H1 (cell line): Measurements from ENCODE around the gene ISOC2. TPM values are rescaled to one million over a fixed set of nuclear protein-coding genes. Genes with fewer than 3 reads are reported as not detected.

Source experiments
- CTCF ChIA-PET: fragments of 300-600 bp; sonication (Branson Sonifier 250); formaldehyde crosslinking; loops from one replicate; lab custom pipeline; 2021; ENCODE audit not compliant: partially characterized antibody; lab: Charles Lee
- POLR2A ChIA-PET: fragments of 300-600 bp; sonication (Branson Sonifier 250); formaldehyde crosslinking; loops from one replicate; lab custom pipeline; 2021; ENCODE audit warnings: inconsistent platforms; ENCODE audit not compliant: partially characterized antibody; lab: Charles Lee
- DNase-seq, 2 experiments: peaks; one replicate each; pipeline versions ENCODE4 v3.0.0 to v3.0.0-alpha.2; 2010 to 2022; ENCODE audit warnings: low spot score in 2 of 2, low read depth in 1 of 2, mixed read lengths in 1 of 2
- FAIRE-seq: peaks from 2 replicates; lab custom pipeline; 2011; peaks lifted over from hg19 to GRCh38; lab: Jason Lieb, UNC
- H2AFZ ChIP-seq: 2 replicates; pipeline ENCODE4 v1.8.1; 2012; ENCODE audit warnings: low read length, inconsistent platforms
- H2AK5ac ChIP-seq: 2 replicates; pipeline ENCODE4 v1.6.1; 2013; ENCODE audit warnings: low read depth, low read length
- H2BK120ac ChIP-seq: replicated peaks from 2 replicates; pipeline ENCODE3; 2013; ENCODE audit warnings: low read depth, low read length, inconsistent platforms
- H2BK12ac ChIP-seq: 2 replicates; pipeline ENCODE4 v1.6.1; 2013; ENCODE audit warnings: low read depth, low read length
- H2BK15ac ChIP-seq: 2 replicates; pipeline ENCODE4 v1.6.1; 2013; ENCODE audit warnings: low read length
- H2BK20ac ChIP-seq: 2 replicates; pipeline ENCODE4 v1.6.1; 2013; ENCODE audit warnings: low read length
- H2BK5ac ChIP-seq: 2 replicates; pipeline ENCODE4 v1.6.1; 2013; ENCODE audit warnings: low read depth, low read length
- H3K14ac ChIP-seq: 2 replicates; pipeline ENCODE4 v1.6.1; 2013; ENCODE audit warnings: inconsistent platforms; ENCODE audit not compliant: insufficient read length
- H3K18ac ChIP-seq: 2 replicates; pipeline ENCODE4 v1.6.1; 2013; ENCODE audit warnings: low read length; ENCODE audit errors: extremely low read depth
- H3K23ac ChIP-seq: 2 replicates; pipeline ENCODE4 v1.6.1; 2013; ENCODE audit warnings: inconsistent platforms; ENCODE audit not compliant: insufficient read length
- H3K23me2 ChIP-seq: 2 replicates; pipeline ENCODE4 v1.6.1; 2013; ENCODE audit warnings: low read depth, low read length
- H3K27ac ChIP-seq: 2 replicates; pipeline ENCODE4 v1.6.1; 2011; ENCODE audit warnings: low read depth, low read length, inconsistent platforms
- H3K27me3 ChIP-seq, 4 experiments: replicated peaks in 1 of 4; 1 replicate in 1 of 4; 2 replicates in 3 of 4; pipeline versions ENCODE4 v1.6.1 to v1.8.1; 2011 to 2013; ENCODE audit warnings: low read length in 3 of 4, mild to moderate bottlenecking in 3 of 4, inconsistent platforms in 2 of 4, mixed read lengths in 2 of 4, moderate library complexity in 1 of 4; ENCODE audit not compliant: control insufficient read depth in 3 of 4, insufficient read depth in 3 of 4; ENCODE audit errors: extremely low read depth in 1 of 4
- H3K36me3 ChIP-seq, 4 experiments: 2 replicates each; pipeline versions ENCODE4 v1.6.1 to v1.8.1; 2011 to 2013; ENCODE audit warnings: mild to moderate bottlenecking in 4 of 4, low read length in 3 of 4, moderate library complexity in 2 of 4, control low read depth in 1 of 4, inconsistent platforms in 1 of 4; ENCODE audit not compliant: insufficient read depth in 4 of 4, control insufficient read depth in 2 of 4
- H3K4ac ChIP-seq: replicated peaks from 2 replicates; pipeline ENCODE3; 2013; ENCODE audit warnings: low read length, low read depth, mixed read lengths, inconsistent platforms; ENCODE audit not compliant: insufficient read length
- H3K4me1 ChIP-seq, 4 experiments: replicated peaks in 1 of 4; 1 replicate in 1 of 4; 2 replicates in 3 of 4; pipeline versions ENCODE4 v1.6.1 to v1.8.1; 2011 to 2013; ENCODE audit warnings: low read length in 3 of 4, inconsistent platforms in 2 of 4, mixed read lengths in 1 of 4; ENCODE audit not compliant: insufficient read depth in 4 of 4, control insufficient read depth in 3 of 4
- H3K4me2 ChIP-seq, 2 experiments: 2 replicates each; pipeline versions ENCODE4 v1.6.1 to v1.8.1; 2011 to 2013; ENCODE audit warnings: low read depth in 2 of 2, low read length in 2 of 2, control low read depth in 1 of 2, inconsistent platforms in 1 of 2, mild to moderate bottlenecking in 1 of 2; ENCODE audit not compliant: insufficient read depth in 1 of 2
- H3K4me3 ChIP-seq, 4 experiments: fragments of 200-600, 300-600 bp in 1 of 4; sonication (generic), shearing (Covaris generic), sonication (Bioruptor Twin) in 1 of 4; 2 replicates each; pipeline versions ENCODE4 v1.5.1 to v1.8.1; 2011 to 2016; ENCODE audit warnings: low read length in 4 of 4, low read depth in 3 of 4, control low read depth in 2 of 4, inconsistent platforms in 2 of 4, mild to moderate bottlenecking in 2 of 4, mixed read lengths in 1 of 4, moderate library complexity in 1 of 4; ENCODE audit not compliant: insufficient read depth in 2 of 4; ENCODE audit errors: extremely low read depth in 1 of 4
- H3K56ac ChIP-seq: replicated peaks from 2 replicates; pipeline ENCODE3; 2013; ENCODE audit warnings: low read depth, mild to moderate bottlenecking, mixed read lengths, low read length, inconsistent platforms; ENCODE audit not compliant: insufficient read length
- H3K79me1 ChIP-seq: 2 replicates; pipeline ENCODE4 v1.6.1; 2013; ENCODE audit warnings: low read depth, low read length, control low read depth
- H3K79me2 ChIP-seq, 2 experiments: 2 replicates each; pipeline versions ENCODE4 v1.6.1 to v1.8.1; 2012 to 2013; ENCODE audit warnings: low read length in 2 of 2, mild to moderate bottlenecking in 2 of 2, inconsistent platforms in 1 of 2; ENCODE audit not compliant: insufficient read depth in 2 of 2, control insufficient read depth in 1 of 2
- H3K9ac ChIP-seq, 4 experiments: replicated peaks in 1 of 4; 1 replicate in 1 of 4; 2 replicates in 3 of 4; pipeline versions ENCODE4 v1.6.1 to v1.8.1; 2011 to 2013; ENCODE audit warnings: low read depth in 3 of 4, low read length in 3 of 4, control low read depth in 2 of 4, mild to moderate bottlenecking in 2 of 4, moderate library complexity in 2 of 4, inconsistent platforms in 1 of 4; ENCODE audit errors: extremely low read depth in 1 of 4
- H3K9me3 ChIP-seq, 2 experiments: 2 replicates each; pipeline versions ENCODE4 v1.6.1 to v1.8.1; 2012 to 2013; ENCODE audit warnings: mild to moderate bottlenecking in 2 of 2, moderate library complexity in 2 of 2, control low read depth in 1 of 2, inconsistent platforms in 1 of 2, low read depth in 1 of 2, low read length in 1 of 2, mixed read lengths in 1 of 2; ENCODE audit not compliant: insufficient read depth in 2 of 2
- H4K20me1 ChIP-seq, 2 experiments: replicated peaks in 1 of 2; 2 replicates each; pipeline versions ENCODE3 to v1.8.1; 2011 to 2013; ENCODE audit warnings: inconsistent platforms in 2 of 2, low read length in 2 of 2, mild to moderate bottlenecking in 1 of 2; ENCODE audit not compliant: insufficient read depth in 2 of 2, control insufficient read depth in 1 of 2
- H4K5ac ChIP-seq: 2 replicates; pipeline ENCODE4 v1.6.1; 2013; ENCODE audit warnings: low read length, low read depth, mixed read lengths, inconsistent platforms; ENCODE audit not compliant: insufficient read length
- H4K8ac ChIP-seq: 2 replicates; pipeline ENCODE4 v1.8.0; 2013; ENCODE audit warnings: mild to moderate bottlenecking, moderate library complexity, low read length, inconsistent platforms; ENCODE audit not compliant: insufficient read depth; ENCODE audit errors: extremely low read depth
- H4K91ac ChIP-seq: replicated peaks from 2 replicates; pipeline ENCODE3; 2013; ENCODE audit warnings: low read length, mixed read lengths, inconsistent platforms; ENCODE audit not compliant: insufficient read length
- CREB1 ChIP-seq: IDR thresholded peaks from 2 replicates; pipeline ENCODE4 v1.6.1; 2012; ENCODE audit warnings: inconsistent platforms
- POU5F1 ChIP-seq: IDR thresholded peaks from 2 replicates; pipeline ENCODE4 v1.6.1; 2011; ENCODE audit warnings: low read depth, mild to moderate bottlenecking, low read length, moderate library complexity
- WGBS, 2 experiments: shearing (Covaris generic) in 1 of 2; methylation state at CpG; one replicate each; pipeline versions ENCODE4 v1.1.6 to v1.1.7; 2013 to 2015; ENCODE audit warnings: low lambda C conversion rate in 2 of 2, mixed read lengths in 2 of 2, inconsistent platforms in 1 of 2, low coverage in 1 of 2, missing lambda C conversion rate in 1 of 2; ENCODE audit not compliant: insufficient replicate concordance in 2 of 2, insufficient coverage in 1 of 2, insufficient read length in 1 of 2; ENCODE audit errors: extremely low coverage in 1 of 2, missing lambda C conversion rate in 1 of 2; 5-methylcytosine and 5-hydroxymethylcytosine counted together
- polyA plus RNA-seq, 7 experiments: library from polyadenylated mRNA; depleted of rRNA in 3 of 7; stranded (reverse) in 5 of 7; unstranded in 2 of 7; fragments of >200 nt in 5 of 7; fragments of 200-250 nt in 2 of 7; gene quantifications; 1 replicate in 5 of 7; 2 replicates in 1 of 7; 4 replicates in 1 of 7; pipeline versions ENCODE4 v1.2.1 to v1.2.3, GENCODE V29; 2011 to 2013; ENCODE audit warnings: missing spikeins in 2 of 7, mixed read lengths in 2 of 7
- total RNA-seq: library from RNA; stranded (reverse); fragmentation: NEBNext Ultra II Directional; extraction: Animal tissue kit (Norgen Biotek cat#: 25700); gene quantifications from 2 replicates; pipeline ENCODE4 v1.2.1, GENCODE V29; 2021

ISOC2 gene
- total and polyA plus RNA-seq, 2 of the 8 experiments (the other 6 are each of a cell fraction or from before 2014, with no cell fraction given): 96.9 to 152 TPM

DNA sequence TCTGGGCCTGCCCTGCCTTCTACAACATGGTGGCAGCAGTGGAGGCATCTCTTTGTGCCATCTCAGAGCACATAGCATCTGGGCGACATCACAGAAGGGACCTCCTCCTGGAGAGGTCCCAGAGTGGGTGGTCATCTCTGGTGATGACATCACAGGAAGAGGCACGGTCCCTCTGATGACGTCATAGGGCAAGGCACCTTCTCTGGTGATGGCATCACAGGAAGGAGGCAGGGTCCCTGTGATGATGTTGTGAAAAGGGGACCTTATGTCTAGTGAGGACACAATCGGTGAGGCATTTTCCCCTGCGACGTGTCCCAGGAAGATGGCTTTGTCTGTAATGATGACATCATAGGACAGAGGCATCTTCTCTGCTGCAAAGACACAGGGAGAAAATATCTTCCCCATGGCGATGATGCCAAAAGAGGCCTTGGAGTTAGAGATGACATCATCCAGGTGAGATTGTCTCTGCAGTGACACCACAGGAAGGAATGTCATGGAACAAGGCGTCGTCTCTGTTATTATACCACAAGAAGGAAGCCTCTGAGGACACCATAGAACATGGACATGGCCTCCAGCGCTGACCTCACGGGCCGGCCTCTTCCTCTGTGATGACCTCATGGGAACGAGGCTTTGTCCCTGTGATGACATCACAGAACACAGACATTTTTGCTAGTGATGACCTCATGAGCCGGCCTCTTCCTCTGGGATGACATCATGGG is 29.0 kb downstream of the ISOC2 start:
- no peak for FAIRE-seq
- peaks cover 13% of the 10 kb centered on the region; the same call in 1 of the 2 replicates for H3K23me2 ChIP-seq
- CTCF ChIA-PET: no interaction called here
- peaks cover 0 to 3% (median 0%) of the 10 kb centered on the region in 4 experiments; a peak in 2 of 7 replicates for H3K4me1 ChIP-seq
- no peak overlapping the region for H3K18ac ChIP-seq
- H3K79me2 ChIP-seq: no peaks in the 10 kb centered on the region
- H4K5ac ChIP-seq: no peak overlapping the region
- 85% methylated on average over 14 of the region's 14 CpGs; no CpG with 5 or more reads in 1 of the 2 experiments for WGBS, 2 experiments
- H3K9me3 ChIP-seq: 0 out of 4 replicates have a peak, but pooled peaks cover 0 to 9% of the 10 kb centered on the region in 2 experiments
- H2BK12ac ChIP-seq: no peak overlapping the region
- H2AK5ac ChIP-seq: no peak overlapping the region
- H3K27ac ChIP-seq: no peak overlapping the region
- TF ChIP-seq POU5F1: no peak
- TF ChIP-seq CREB1: peak; percentile 80
- no peak for DNase-seq
- H2AFZ ChIP-seq: no peak overlapping the region
- H3K23ac ChIP-seq: no peak overlapping the region
- H4K20me1 ChIP-seq: peaks cover 2 to 14% of the 10 kb centered on the region in 2 experiments
- H2BK15ac ChIP-seq: no peak overlapping the region
- H3K79me1 ChIP-seq: peaks cover 6% of the 10 kb centered on the region
- no peak overlapping the region for H3K4me3 ChIP-seq
- no peak overlapping the region for H2BK120ac ChIP-seq
- no peak overlapping the region for H3K14ac ChIP-seq
- POLR2A ChIA-PET: interaction anchor here (0.6 kb wide), 1 partner anchor 25 kb away, joined by 3 read pairs; the partner anchor contains the start of gene UBE2S
- H3K4me2 ChIP-seq: no peak overlapping the region
- H3K56ac ChIP-seq: no peak overlapping the region
- no peaks in the 10 kb centered on the region for H3K36me3 ChIP-seq
- no peak overlapping the region for H4K91ac ChIP-seq
- H3K4ac ChIP-seq: no peak overlapping the region
- H2BK5ac ChIP-seq: no peak overlapping the region
- H4K8ac ChIP-seq: no peak overlapping the region
- H2BK20ac ChIP-seq: no peak overlapping the region
- peaks cover 0 to 2% (median 0%) of the 10 kb centered on the region in 4 experiments; a peak in 1 of 7 replicates for H3K27me3 ChIP-seq
- H3K9ac ChIP-seq: no peak overlapping the region
